IPS-18c (cell line): ENCODE data around the gene MAD1L1.

Experiments used
- H3K4me3 ChIP-seq: 2 replicates; pipeline ENCODE4 v1.7.0; 2013; ENCODE audit warnings: low read depth, mild to moderate bottlenecking, low read length, moderate library complexity; ENCODE audit not compliant: insufficient read depth
- H3K9me3 ChIP-seq: one replicate; pipeline ENCODE4 v1.6.1; 2013; ENCODE audit warnings: mild to moderate bottlenecking, low read length, moderate library complexity; ENCODE audit not compliant: control insufficient read depth, insufficient read depth

The MAD1L1 gene

DNA sequence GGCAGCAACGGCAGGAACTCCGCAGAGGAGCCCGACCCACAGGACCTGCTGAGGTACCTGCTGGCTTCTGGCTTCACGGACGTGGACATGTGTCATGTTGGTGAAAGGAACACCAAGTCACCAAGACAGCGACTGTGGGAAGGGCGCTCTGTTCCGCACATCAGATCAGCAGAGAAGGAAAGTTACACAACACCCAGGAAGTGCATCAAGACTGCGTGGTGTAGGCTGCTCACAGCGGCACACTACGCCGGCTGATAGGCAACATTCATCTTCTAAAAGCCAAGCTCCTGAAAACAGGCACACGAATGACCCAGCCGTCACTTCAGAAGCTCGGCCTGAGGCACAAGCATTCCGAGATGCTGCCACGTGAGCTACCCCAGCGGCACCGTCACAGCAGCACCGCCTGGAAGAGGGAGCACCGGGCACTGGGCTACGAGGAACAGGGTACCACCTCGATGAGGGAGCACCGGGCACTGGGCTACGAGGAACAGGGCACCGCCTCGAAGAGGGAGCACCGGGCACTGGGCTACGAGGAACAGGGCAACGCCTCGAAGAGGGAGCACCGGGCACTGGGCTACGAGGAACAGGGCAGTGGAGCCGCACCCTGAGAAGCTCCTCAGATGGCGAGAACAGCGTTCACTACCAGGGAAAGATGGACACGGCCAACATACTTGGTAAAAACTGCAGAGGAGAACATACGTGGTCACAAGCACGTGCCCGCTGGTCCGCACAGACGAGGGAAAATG is 86.7 kb downstream of the MAD1L1 start:
- no peak overlapping the region for H3K4me3 ChIP-seq
- H3K9me3 ChIP-seq: no peaks in the 10 kb centered on the region

DNA sequence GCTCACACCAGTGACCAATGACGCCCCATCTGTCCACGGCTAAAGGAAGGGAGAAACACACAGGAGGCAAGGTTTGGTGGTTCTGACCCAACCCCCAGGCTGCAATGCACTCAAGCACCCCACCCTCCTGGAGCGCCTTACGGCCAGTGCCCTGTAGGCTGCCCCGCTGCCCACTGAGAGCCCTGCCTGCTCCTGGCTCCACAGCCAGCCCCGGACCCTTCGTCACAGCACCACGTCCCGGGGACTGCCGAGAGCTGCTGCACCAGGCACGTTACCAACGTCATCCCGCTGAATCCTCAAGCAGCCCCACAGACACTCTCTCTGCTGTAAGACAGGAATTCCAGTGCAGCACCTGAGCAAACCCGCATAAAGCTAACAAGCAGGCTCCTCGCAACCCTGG is 87.8 kb downstream of the MAD1L1 start:
- Histone ChIP-seq H3K9me3 (no peaks in the 10 kb centered on the region), H3K4me3 (no peak overlapping the region)

DNA sequence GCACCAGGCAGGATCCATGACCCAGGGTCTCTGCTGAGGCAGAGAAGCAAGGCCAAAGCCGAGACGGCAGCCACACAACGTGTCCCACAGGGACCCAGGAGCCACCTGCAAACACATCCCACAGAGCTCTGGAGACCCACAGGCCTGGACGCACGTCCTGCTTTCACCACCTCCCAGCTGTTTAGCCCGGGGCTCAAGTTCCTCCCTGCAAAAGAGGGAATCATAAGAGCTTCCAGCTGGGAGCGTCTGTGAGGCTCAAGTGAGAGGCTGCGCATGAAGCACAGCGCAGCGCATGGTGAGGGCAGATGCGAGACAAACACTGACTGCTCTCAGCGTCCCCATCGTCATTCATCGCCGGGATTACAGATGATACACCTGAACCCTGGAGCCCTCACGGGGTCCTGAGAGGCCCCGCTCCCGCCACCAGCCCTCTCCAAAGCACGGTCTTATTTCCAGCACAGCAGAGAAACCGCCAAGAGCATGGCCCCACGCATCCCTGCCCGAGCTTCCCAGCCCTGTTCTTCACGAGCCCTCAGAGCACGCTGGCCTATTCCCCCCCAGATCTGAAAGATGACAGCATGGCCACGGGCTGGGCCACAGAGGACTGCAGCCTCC is 88.7 kb downstream of the MAD1L1 start:
- Histone ChIP-seq H3K4me3 (no peak overlapping the region), H3K9me3 (no peaks in the 10 kb centered on the region)

DNA sequence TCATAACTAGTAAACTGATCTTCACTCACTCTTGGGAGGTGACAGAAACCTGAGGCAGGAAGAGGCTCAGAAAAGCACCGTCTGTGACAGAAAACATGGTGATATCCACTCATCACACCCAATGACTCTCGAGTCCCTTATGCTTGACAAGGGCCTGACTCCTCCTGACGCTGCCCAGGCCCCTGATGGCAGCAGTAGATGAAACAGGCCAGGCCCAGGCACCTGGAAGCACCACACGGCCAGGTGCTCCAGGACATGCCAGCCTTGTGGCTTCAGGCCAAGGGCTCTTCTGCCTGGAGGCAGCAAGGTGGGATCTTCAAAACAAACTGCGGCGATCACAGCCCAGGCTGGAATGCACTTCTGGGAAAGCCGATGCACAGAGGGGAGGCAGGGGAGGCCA is 89.3 kb downstream of the MAD1L1 start:
- Histone ChIP-seq H3K4me3 (no peak overlapping the region), H3K9me3 (no peaks in the 10 kb centered on the region)

DNA sequence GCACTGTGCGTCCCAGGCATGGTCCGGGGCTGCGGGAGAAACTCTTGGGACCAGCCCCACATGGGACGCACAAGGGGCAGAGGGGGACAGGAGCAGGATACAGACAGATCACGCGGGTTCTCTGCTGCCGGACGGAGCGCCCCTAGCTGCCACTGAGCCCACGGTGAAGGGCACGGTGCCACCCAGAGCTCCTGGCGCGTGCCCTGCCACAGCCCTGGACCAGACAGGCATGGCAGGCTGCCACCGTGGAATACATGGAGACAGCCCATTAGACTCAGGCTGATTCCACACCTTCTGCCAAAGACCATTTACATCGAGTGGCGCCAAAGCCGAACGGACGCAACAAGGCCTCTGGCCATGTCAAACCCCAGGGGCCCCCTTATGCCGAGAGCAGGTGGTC is 90.4 kb downstream of the MAD1L1 start:
- Histone ChIP-seq H3K9me3 (no peaks in the 10 kb centered on the region), H3K4me3 (no peak overlapping the region)

DNA sequence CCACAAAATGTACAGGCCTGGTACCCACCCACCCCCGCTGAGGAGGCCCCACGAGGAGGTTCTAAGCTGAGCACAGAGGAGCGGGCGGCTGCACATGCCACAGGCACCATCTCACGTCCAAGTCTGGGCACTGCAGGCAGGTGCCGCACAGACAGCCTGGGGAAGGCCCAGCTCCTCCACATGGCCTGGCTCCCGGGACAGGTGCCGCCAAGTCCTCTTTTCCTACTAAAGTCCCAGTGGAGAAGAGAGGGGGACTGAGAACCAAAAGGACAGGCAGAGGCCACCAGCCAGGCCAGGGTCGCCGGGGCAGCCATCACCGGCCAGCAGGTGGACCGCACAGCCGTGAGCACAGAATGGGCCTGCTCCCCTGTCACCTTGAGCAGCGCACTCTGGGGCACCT is 91.1 kb downstream of the MAD1L1 start:
- Histone ChIP-seq H3K9me3 (no peaks in the 10 kb centered on the region), H3K4me3 (no peak overlapping the region)

DNA sequence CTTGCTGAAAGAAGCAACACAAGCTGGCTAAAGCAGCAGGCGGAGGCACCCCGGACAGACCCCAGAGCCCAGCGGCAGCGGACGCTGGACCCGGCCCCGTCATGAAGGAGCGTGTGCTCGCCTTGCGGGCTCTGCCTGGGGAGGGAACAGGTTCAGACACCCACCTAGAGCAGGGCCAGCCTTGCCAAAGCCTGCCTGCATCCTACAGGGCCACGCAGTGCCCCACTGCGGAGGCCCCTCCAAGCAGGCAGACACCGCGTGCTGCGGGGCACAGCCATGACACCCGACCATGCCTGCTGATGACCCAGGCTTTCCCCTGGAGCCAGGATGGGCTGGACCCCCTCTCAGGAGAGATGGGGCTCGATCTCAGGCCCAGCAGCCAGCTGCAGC is 91.7 kb downstream of the MAD1L1 start:
- Histone ChIP-seq H3K9me3 (no peaks in the 10 kb centered on the region), H3K4me3 (no peak overlapping the region)

DNA sequence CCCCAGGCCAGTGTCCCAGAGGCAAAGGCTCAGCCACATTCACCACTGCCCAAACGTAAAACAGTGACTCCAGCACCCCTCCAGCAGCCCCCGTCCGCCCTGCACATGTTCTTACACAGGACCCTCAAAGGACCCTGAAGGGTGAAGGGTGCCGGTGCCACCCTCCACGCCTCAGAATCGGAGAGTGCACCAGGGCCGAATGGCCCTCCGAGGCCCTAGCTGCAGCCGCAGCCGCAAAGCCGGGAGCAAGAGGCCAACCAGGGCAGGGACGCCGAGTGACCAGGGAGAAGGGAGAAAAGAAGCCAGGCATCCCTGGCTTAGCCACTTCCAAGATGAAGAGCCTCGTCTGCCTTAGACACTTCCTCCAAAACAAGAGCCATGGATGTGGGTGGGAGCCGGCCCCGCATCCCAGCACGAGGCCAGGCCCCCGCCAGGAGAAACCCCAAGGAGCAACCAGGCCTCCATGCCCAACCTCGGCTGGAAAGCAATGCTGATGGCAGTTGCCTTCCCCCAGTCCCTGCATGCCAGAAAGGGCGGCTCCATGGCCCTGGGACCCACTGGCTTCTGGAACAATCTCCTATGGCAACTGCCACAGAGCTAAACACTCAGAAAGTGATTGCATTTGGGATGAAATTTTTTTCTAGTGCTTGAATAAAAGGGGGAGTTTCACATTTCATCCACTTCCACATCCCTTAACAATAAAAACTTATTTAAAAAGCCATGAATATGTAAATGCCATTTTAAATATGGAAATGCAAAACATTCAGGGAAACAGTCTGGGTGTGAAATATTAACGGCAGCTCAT is 92.3 kb downstream of the MAD1L1 start:
- H3K4me3 ChIP-seq: no peak overlapping the region
- no peaks in the 10 kb centered on the region for H3K9me3 ChIP-seq

DNA sequence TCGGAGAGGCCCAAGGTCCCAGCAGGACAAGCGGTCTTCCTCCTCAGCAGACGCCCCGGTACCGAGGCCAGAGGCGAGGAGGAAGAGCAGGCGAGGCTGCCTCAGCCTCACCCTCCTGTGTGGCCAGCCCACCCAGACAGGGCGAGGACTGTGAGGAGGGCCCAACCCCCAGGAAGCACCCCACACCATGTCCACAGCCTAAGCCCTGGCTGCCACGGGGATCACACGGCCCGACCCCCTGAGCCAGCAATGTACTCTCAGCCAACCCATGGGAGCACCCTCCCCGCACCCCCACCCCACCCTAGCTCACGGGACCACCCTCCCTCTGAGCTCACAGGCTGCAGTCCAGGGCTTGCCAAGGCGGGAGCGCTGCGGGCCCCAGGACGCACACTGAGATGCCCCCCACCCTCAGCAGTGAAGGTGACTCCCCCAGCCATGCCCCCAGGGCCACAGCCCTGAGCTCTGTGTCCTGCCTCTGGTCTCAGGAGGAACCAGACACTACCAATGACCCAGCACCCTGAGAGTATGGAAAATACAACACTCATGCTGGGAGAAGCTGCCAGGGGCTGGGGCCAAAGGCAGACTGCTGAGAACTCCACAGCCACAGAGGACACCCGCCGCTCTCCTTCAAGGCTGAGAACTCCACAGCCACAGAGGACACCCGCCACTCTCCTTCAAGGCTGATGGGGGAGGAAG is 93.6 kb downstream of the MAD1L1 start:
- H3K4me3 ChIP-seq: no peak overlapping the region
- H3K9me3 ChIP-seq: no peaks in the 10 kb centered on the region

DNA sequence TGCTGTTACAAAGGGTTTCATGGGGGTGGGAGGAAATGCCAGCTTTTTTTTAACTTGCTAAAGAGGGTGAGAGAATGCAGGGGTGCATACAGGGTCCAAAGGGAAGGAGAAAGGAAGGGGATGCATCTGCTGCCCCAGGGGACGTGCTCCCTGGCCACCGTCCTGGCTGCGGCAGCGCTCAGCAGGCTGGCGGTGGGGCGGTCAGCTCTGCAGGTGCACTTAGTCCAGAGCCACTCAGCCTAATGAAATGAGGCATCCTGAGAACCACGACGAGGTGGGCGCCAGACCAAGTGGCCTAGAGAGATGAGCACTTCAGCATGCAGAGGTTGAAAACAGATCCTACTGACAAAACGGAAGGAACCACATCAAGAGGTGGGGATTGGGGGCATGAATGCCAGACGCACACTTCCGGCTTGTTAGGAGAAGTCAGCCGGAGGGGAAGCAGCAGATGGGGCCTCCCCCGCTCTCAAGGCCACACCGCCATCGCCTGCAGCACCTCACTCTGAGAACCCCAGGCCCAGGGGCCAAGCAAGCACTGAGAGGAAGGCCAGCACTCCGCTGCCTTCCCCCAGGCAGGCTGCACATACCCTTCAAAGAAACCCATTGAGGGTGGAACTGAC is 94.5 kb downstream of the MAD1L1 start:
- Histone ChIP-seq H3K4me3 (no peak overlapping the region), H3K9me3 (no peaks in the 10 kb centered on the region)

DNA sequence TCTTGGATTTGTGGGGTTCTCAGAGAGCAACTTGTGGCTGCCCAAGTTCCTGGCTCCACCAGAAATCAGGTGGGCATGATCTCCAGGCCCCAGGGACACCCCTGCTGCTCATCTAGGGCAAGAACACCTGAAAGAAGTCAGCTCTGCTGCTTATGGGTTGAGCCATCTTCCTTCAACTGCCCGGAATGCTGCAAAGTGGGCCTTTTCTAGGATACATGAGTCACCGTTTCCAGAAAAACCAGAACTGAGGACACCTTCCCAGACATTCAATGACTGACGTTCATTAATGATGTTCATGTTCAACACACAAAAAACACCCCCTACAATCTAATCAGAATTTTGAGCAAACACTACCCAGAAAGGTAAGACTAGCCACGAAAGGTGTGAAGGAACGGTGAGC is 98.0 kb downstream of the MAD1L1 start:
- no peak overlapping the region for H3K4me3 ChIP-seq
- H3K9me3 ChIP-seq: no peaks in the 10 kb centered on the region

DNA sequence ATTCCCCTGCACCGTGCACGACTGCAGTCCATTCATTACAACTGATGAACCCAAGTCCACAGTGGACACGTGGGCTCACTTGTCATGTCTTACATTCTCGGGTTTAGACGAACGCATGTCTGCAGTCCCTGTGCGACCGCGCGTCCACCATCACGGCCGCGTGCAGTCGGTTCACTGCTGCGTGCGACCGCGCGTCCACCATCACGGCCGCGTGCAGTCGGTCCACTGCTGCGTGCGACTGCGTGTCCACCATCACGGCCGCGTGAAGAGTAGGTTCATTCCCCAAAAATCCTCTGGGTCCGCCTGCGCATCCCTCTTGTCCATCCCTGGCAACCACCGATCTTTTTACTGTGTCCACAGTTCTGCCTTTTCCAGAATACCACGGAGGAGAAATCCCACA is 100.5 kb downstream of the MAD1L1 start:
- Histone ChIP-seq H3K4me3 (no peak overlapping the region), H3K9me3 (no peaks in the 10 kb centered on the region)

DNA sequence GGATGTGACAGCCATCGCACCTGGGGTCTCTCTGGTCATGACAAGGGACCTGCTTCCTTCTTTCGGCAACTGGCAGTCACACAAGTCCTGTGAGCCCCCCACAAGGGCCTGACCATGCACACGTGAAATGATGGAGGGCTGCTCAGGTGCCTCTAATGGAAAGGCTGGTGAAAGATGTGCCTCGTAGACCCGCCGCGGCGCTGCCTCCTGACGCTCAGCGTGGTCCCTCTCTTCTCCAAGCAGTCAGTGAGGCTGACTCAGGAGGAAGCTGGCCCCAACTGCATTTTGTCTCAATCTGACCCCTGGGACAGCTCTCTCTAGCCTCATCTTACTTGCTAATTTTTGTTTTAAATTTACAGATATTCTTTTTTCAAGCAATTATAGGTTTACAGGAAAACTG is 100.9 kb downstream of the MAD1L1 start:
- Histone ChIP-seq H3K9me3 (no peaks in the 10 kb centered on the region), H3K4me3 (no peak overlapping the region)

DNA sequence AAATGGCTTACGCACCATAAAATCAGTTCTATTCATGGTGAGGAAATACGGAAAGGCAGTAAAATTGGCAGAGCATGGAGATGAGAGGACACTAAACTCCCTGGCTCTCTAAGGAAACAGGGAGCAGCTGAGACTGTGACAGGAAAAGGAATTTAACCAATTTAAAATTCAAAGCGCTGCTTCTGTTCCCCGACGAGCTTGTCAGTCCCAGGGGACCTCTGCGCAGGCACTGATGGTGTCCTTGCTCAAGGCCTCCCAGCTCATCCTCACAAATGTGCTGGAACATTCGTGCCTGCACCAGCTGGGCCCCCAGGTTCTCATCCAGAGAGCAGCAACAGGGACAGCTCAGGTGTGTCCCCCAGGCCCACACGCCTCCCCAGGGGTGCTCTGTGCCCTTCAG is 101.4 kb downstream of the MAD1L1 start:
- Histone ChIP-seq H3K4me3 (no peak overlapping the region), H3K9me3 (no peaks in the 10 kb centered on the region)

DNA sequence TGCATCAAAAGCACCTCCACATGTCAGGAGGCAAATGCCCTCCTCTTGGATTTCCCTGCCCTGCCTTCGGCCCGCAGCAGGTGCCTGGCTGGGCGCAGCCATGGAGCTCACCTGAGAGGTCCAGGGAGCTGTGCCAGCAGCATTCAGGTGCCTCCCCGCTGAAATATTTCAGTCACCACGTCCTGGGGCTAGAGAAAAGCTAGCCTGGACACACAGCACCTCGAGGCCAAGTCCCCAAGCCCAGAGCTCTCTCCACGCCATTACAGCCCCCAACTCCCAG is 102.7 kb downstream of the MAD1L1 start:
- Histone ChIP-seq H3K9me3 (no peaks in the 10 kb centered on the region), H3K4me3 (no peak overlapping the region)

DNA sequence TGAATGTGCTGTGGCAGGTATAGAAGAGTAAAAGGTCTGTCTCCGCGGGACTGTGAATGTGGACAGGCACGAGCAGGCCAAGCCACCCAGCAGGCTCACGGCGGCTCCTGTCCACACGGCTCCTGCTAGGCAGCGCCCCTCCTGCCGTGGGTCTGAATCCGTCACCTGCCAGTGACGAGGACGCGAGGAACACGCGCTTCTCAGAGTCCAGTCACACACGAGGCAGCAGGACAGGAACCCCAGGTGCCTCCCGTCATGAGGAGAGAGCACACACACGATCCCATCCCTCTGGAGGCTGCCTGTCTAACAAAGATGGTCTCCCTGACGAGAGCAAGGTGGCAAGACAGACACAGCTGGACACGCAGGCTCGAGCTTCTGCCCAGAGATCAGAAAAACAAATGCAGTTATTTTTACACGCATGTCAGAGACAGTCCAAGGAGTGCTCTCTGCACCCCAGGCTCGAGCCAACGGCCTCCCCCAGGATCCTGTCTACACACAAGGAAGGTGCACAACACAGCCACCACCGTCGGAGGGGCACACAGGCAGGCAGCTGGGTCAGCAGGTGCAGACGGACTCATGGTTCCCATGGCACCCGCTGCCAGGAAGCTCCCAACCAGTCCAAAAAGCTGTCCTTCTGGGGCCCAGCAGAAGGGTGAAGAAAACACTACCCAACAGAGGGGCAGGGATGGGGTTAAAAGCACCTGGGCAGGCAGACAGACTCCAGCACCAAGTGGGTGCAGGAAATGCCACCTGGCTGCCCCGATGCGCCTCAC is 103.2 kb downstream of the MAD1L1 start:
- H3K4me3 ChIP-seq: no peak overlapping the region

More for the DNA sequence above, 103.2 kb downstream of the MAD1L1 start:
- H3K9me3 ChIP-seq: no peaks in the 10 kb centered on the region
